WTC11 (cell line): ENCODE data around the gene SHMT1. TPM values are rescaled to one million over a fixed set of nuclear protein-coding genes. Genes with fewer than 3 reads are reported as not detected.
A peak's percentile ranks its signal among the peaks of the same experiment; 100 is the strongest.

Source experiments
- ATAC-seq: fragments of 200-7000 bp; cut with Tn5 transposase; 2 replicates; pipeline ENCODE4 v1.10.0; 2021; ENCODE audit warnings: mild to moderate bottlenecking, moderate library complexity
- CTCF ChIA-PET: fragments of 300-600 bp; sonication (Branson Sonifier 250); formaldehyde crosslinking; loops from one replicate; lab custom pipeline; 2021; ENCODE audit warnings: antibody characterized with exemption; lab: Charles Lee
- POLR2A ChIA-PET: fragments of 350-600 bp; sonication (Branson Sonifier 250); formaldehyde crosslinking; loops from one replicate; lab custom pipeline; 2021; ENCODE audit warnings: antibody characterized with exemption; lab: Charles Lee
- DNase-seq: peaks from one replicate; pipeline ENCODE4 v3.0.0; 2021; ENCODE audit warnings: low spot score
- H3K27ac Mint-ChIP-seq: 2 replicates; pipeline ENCODE4 v1.8.0; 2021; ENCODE audit warnings: mixed read lengths
- H3K27me3 Mint-ChIP-seq: 2 replicates; pipeline ENCODE4 v1.8.0; 2021; ENCODE audit warnings: low read depth, mild to moderate bottlenecking, moderate library complexity, mixed read lengths
- H3K36me3 Mint-ChIP-seq: 2 replicates; pipeline ENCODE4 v1.8.0; 2021; ENCODE audit warnings: mixed read lengths
- H3K4me1 Mint-ChIP-seq: 2 replicates; pipeline ENCODE4 v1.8.0; 2022; ENCODE audit warnings: mixed read lengths
- H3K4me3 Mint-ChIP-seq: 2 replicates; pipeline ENCODE4 v1.8.0; 2021; ENCODE audit warnings: mild to moderate bottlenecking, moderate library complexity, mixed read lengths
- H3K9me3 Mint-ChIP-seq: 2 replicates; pipeline ENCODE4 v1.8.0; 2021; ENCODE audit warnings: mixed read lengths
- AR ChIP-seq: fragments of 250-450 bp; sonication (Bioruptor Pico); IDR thresholded peaks from 2 replicates; pipeline ENCODE4 v1.9.0; 2021; ENCODE audit warnings: mild to moderate bottlenecking
- E2F4 ChIP-seq: sonication (generic); formaldehyde crosslinking; IDR thresholded peaks from 2 replicates; pipeline ENCODE4 v1.8.1; 2022; ENCODE audit warnings: low read depth, mild to moderate bottlenecking, moderate library complexity, missing genetic modification reagents, borderline replicate concordance
- FOXP1 ChIP-seq: sonication (generic); formaldehyde crosslinking; IDR thresholded peaks from 2 replicates; pipeline ENCODE4 v1.8.0; 2022; ENCODE audit warnings: missing genetic modification reagents, mild to moderate bottlenecking, moderate library complexity, borderline replicate concordance
- IRF2 ChIP-seq: sonication (generic); formaldehyde crosslinking; IDR thresholded peaks from 2 replicates; pipeline ENCODE4 v1.8.0; 2022; ENCODE audit warnings: low read depth, missing genetic modification reagents, borderline replicate concordance
- MYBL2 ChIP-seq: sonication (generic); formaldehyde crosslinking; IDR thresholded peaks from 2 replicates; pipeline ENCODE4 v1.8.1; 2023; ENCODE audit warnings: mild to moderate bottlenecking, moderate library complexity, missing genetic modification reagents
- PREB ChIP-seq: sonication (generic); formaldehyde crosslinking; IDR thresholded peaks from 2 replicates; pipeline ENCODE4 v1.8.1; 2022; ENCODE audit warnings: mild to moderate bottlenecking, missing genetic modification reagents, moderate library complexity, borderline replicate concordance
- TP53 ChIP-seq: sonication (generic); formaldehyde crosslinking; IDR thresholded peaks from 2 replicates; pipeline ENCODE4 v1.8.1; 2023; ENCODE audit warnings: mild to moderate bottlenecking, missing genetic modification reagents
- ZBTB43 ChIP-seq: sonication (generic); formaldehyde crosslinking; IDR thresholded peaks from 2 replicates; pipeline ENCODE4 v1.8.1; 2023; ENCODE audit warnings: mild to moderate bottlenecking, missing genetic modification reagents
- ZNF121 ChIP-seq: sonication (generic); formaldehyde crosslinking; IDR thresholded peaks from 2 replicates; pipeline ENCODE4 v1.8.0; 2023; ENCODE audit warnings: missing genetic modification reagents
- ZNF281 ChIP-seq: sonication (generic); formaldehyde crosslinking; IDR thresholded peaks from 2 replicates; pipeline ENCODE4 v1.8.0; 2023; ENCODE audit warnings: mild to moderate bottlenecking, missing genetic modification reagents
- ZNF512 ChIP-seq: sonication (generic); formaldehyde crosslinking; IDR thresholded peaks from 2 replicates; pipeline ENCODE4 v1.8.1; 2022; ENCODE audit warnings: missing genetic modification reagents, borderline replicate concordance
- total RNA-seq: library from RNA; stranded (reverse); gene quantifications from 3 replicates; pipeline ENCODE4 v1.2.3, GENCODE V29; 2021

The SHMT1 gene
- total RNA-seq, 1 experiment from 2014 or later = 49.2 TPM

- TF ChIP-seq ZNF281 (CRISPR knock-in tag) (no peak), IRF2 (CRISPR knock-in tag) (no peak), TP53 (CRISPR knock-in tag) (no peak), ZNF512 (no peak), MYBL2 (CRISPR knock-in tag) (no peak)
Observed at GRCh38 chr17:18320301-18320700, 43.0 kb downstream of the SHMT1 start (continued).

- Mint-ChIP-seq H3K4me1 (peaks cover 27% of the 10 kb centered on the region), H3K27ac (no peak overlapping the region; the same call in 1 of the 2 replicates)
Observed at GRCh38 chr17:18319604-18320256, 43.6 kb downstream of the SHMT1 start.

GRCh38 chr17:18318771-18319450, 44.4 kb downstream of the SHMT1 start:
- POLR2A ChIA-PET = no interaction called here
- Mint-ChIP-seq H3K9me3 (no peaks in the 10 kb centered on the region), H3K27ac (peak overlapping the region; percentile 23; the same call in 1 of the 2 replicates), H3K36me3 (peaks cover 17% of the 10 kb centered on the region), H3K27me3 (no peaks in the 10 kb centered on the region; the same call in 1 of the 2 replicates), H3K4me1 (peaks cover 30% of the 10 kb centered on the region), H3K4me3 (no peak overlapping the region)
- CTCF ChIA-PET = interaction anchor here (1.7 kb wide), 1 partner anchor 101 kb away, joined by 6 read pairs; no protein-coding TSS in a partner anchor
- no peak for DNase-seq
- TF ChIP-seq AR (CRISPR knock-in tag) = no peak
- no peak for ATAC-seq

More at GRCh38 chr17:18319604-18320256, 43.6 kb downstream of the SHMT1 start:
- H3K9me3 Mint-ChIP-seq = no peaks in the 10 kb centered on the region
- peak; percentile 65; the same call in 1 of the 2 replicates for TF ChIP-seq ZNF121 (CRISPR knock-in tag)
- no peak for TF ChIP-seq FOXP1 (CRISPR knock-in tag)
- H3K27me3 Mint-ChIP-seq = no peaks in the 10 kb centered on the region; the same call in 1 of the 2 replicates
- H3K4me3 Mint-ChIP-seq = no peak overlapping the region
- peak; percentile 21 for ATAC-seq
- DNase-seq = peak; percentile 56
- CTCF ChIA-PET = interaction anchor here (0.9 to 1.7 kb wide), 3 partner anchors 43 to 102 kb away, joined by 3 to 6 read pairs (median 4); no protein-coding TSS in a partner anchor
- POLR2A ChIA-PET = no interaction called here
- peaks cover 25% of the 10 kb centered on the region for H3K36me3 Mint-ChIP-seq

- no peak for ATAC-seq
- peak overlapping the region; percentile 32; the same call in 1 of the 2 replicates for H3K27ac Mint-ChIP-seq
- TF ChIP-seq E2F4 (CRISPR knock-in tag) = no peak
- TF ChIP-seq ZBTB43 = no peak
- no peak for TF ChIP-seq PREB (CRISPR knock-in tag)
Observed at GRCh38 chr17:18318117-18318516, 45.2 kb downstream of the SHMT1 start.

More at GRCh38 chr17:18318117-18318516, 45.2 kb downstream of the SHMT1 start:
- Mint-ChIP-seq H3K4me1 (peaks cover 38% of the 10 kb centered on the region), H3K9me3 (no peaks in the 10 kb centered on the region), H3K27me3 (no peaks in the 10 kb centered on the region; the same call in 1 of the 2 replicates), H3K36me3 (peaks cover 16% of the 10 kb centered on the region), H3K4me3 (peak overlapping the region; percentile 38; the same call in 1 of the 2 replicates)
- no peak for DNase-seq
- ChIA-PET POLR2A (no interaction called here), CTCF (no interaction called here)
